Endothelial cell of hepatic sinusoid (primary cell): Measurements from ENCODE around the gene PLA2G6.
"Not testable (repeated sequence)": the region's sequence is repeated elsewhere in the genome, so short reads cannot be mapped to it uniquely, and the experiment has no call there.

Experiments used
- in situ Hi-C: cut with HindIII; loops from 2 replicates; pipeline ENCODE4 v1.10.0; 2017; ENCODE audit warnings: low sequenced_read_pairs

Gene PLA2G6

DNA sequence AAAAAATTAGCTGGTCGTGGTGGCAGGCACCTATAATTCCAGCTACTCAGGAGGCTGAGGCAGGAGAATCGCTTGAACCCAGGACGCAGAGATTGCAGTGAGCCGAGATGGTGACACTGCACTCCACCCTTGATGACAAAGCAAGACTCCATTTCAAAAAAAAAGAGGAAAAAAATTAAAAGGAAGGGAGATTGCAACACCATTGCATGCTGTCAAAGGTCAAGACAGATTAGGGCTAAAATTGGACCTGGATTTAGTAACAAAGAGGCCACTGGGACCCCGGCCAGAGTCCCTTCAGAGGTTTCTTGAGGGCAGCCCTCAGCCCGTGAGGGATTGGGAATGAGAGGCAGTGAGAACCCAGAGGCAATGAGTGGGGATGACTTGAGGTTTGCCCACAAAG lies 11.9 kb upstream of the PLA2G6 start:
- in situ Hi-C loops, result no loop called here

DNA sequence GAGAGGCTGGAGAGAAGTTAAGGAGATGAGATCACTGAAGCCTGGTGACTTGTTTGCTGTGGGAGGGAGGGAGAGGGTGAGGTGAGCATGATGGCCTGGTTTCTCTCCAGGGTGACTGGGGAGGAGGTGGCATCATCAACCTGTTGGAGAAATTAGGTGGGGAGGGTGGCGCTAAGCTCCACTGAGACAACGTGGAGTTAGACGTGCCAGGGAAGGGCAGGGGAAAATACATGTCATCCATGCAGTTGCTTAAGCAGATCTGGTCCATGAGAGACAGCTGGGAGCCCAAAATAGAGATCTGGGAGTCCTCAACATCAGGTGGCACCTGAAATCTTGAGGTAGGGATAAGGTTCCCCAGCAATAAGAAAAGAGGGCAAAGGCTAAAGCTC lies 10.8 kb upstream of the PLA2G6 start:
- in situ Hi-C loops, result no loop called here

DNA sequence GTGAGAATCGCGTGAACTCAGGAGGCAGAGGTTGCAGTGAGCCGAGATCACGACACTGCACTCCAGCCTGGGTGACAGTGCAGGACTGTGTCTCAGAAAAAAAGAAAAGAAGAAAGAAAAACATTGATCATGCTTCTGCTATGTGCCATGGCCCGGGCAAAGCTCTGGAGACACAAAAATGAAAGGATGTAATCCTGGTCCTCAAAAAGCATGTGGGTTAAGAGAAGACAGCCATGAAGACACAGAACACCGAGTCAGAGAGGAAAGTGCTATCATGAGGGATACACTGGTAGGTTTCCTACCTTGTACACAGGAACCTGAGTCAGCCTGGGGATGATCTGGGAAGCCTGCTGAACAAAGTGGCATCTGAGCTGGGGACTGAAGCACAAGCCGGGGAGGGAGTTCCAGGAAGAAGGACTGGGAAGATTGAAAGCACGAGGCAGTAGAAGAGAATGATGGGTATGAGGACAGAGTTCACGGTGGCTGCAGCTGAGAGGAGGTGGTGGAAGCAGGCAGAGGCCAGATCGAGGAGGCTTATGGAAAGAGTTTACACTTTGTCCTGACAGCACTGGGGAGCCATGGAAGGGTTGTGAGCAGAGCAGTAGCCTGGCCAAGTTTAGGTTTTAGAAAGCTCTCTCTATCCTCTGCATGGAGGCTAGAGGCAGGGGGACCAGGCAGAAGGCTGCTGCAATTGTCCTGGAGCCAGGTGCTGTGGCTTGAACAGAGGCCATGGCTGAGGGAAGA lies 10.3 kb upstream of the PLA2G6 start:
- in situ Hi-C loops, result no loop called here

DNA sequence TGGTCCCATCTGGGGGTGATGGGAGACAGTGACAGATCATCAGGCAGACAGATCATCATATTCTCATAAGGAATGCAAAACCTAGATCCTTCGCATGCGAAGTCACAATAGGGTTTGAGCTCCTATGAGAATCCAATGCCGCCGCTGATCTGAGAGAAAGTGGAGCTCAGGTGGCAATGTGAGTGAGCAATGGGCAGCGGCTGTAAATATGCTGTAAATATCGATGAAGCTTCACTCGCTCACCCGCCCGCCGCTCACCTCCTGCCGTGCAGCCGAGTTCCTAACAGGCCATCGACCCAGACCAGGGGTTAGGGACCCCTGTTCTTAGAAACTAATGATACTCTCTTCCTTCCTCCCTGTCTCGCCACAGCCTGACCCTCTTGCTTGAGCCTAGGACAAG lies 9.4 kb upstream of the PLA2G6 start:
- in situ Hi-C loops, result no loop called here

DNA sequence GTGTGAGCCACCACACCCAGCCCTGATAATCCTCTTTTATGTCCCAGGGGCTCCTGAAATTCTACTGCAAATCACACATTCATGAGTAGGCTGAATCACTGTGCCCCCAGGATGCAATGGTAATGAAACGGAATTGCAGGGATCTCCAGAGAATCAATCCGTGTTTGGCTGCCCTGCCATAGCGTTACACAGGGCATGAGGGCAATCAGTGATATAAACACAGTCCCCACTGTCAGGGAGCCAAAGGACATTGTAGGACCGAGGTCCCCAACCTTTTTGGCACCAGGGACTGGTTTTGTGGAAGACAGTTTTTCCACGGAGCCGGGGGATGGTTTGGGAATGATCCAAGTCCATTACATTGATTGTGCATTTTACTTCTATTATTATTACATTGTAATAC lies 9.0 kb upstream of the PLA2G6 start:
- in situ Hi-C loops, result no loop called here

DNA sequence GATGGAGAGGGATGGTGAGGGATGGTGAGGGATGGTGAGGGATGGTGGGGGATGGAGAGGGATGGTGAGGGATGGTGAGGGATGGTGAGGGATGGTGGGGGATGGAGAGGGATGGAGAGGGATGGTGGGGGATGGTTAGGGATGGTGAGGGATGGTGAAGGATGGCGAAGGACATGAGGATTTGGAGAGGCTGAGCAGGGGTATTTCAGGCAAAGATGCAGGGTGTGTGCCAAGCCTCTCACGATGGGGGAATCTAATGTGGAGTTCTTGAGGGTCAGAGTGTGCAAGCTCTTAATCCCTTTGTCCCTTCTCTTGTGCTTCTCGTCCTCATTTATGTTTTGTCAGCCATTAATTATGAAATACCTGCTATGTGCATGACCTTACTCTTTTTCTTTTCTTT lies 7.5 kb upstream of the PLA2G6 start:
- in situ Hi-C loops, result no loop called here

DNA sequence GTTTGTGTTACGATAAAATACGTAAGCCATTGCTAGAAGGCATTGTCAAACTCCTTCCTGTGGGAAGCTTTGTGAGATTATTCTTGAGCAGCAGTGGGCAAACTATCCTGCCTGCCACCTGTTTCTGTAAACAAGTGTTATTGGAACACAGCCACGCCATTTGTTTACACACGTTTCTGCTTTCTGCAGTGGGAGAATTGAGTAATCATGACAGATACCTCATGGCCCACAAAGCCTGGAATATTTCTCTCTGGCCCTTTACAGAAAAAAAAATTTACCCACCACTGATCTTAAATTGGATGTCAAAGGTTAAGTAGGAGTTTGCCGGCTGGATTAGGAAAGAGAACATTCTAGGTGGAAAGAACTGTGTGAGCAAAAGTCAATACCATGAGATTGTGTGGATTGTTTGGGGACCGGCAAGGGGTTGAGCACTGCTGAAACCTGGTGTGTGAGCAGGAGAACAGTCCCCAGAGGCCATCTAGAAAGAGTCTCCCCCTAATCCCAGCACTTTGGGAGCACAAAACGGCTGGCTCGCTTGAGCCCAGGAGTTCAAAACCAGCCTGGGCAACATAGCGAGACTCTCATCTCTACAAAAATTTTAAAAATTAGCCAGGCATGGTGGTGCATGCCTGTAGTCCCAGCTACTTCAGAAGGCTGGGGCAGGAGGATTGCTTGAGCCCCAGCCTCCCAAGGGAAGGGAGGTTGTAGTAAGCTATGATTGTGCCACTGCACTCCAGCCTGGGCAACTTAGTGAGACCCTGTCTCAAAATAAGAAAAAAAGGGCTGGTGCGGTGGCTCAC lies 6.0 kb upstream of the PLA2G6 start:
- in situ Hi-C loops, result no loop called here

DNA sequence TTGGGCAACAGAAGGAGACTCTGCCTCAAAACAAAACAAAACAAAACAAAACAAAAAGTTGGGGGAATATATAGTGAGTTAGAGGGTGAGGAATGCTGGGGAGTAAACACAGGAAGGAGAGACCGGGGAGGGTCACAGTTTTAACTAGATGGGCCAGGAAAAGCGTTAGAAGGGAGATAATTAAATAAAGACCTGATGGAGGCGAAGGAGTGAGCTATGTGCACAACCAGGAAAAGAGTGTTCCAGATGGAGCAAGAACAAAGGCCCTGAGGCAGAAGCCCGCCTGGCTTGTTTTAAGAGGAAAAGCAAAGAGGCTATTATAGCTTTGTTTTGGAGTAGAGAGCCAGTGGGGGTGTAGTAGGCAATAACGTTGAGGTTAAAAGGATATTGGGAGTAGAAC lies 4.8 kb upstream of the PLA2G6 start:
- in situ Hi-C loops, result no loop called here

DNA sequence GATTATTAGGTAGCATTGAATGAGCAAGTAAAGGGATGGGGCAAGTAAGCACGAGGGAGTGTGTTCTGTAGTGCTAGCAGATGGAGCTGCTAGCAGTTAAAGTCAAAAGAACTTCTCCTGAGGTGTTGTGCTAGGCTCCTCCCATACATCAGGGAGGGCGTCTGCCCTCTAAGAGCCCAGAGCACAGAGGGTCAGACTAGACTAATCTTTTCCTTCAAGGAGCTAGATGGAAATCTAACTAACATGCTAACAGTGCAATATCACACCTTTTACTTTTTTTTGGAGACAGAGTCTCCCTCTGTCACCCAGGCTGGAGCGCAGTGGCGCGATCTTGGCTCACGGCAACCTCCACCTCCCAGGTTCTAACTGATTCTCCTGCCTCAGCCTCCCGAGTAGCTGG lies 3.2 kb upstream of the PLA2G6 start:
- in situ Hi-C loops, result no loop called here

DNA sequence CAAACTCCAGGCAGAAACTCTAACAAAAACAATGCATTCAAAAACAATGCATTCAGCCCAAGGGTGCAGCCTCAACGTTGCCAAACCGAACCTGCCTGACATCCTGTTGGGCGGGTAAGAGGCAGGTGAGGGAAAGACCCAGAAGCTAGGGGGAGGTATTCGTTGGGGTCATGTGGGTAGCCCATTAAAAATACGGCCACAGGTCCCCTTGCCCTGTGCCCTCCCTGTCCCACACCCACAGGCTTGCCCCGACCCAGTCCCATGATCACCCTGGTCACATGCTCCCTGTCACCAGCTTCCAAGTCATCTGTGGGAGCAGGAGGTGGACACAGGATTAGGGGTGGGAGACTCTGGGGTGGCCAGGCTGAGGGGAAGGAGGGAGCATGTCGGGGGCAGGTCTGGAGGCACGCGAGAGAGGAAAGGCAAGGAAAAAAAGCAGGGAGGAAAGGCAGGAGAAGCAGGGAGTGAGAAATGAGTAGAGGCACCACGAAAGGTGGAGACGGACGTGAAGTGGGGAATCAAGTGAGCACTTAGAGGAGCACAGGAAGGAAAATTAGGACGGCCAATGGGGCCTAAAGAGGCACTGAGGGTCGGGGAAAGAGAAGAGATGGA lies 683 bp downstream of the PLA2G6 start:
- in situ Hi-C loops, result no loop called here

DNA sequence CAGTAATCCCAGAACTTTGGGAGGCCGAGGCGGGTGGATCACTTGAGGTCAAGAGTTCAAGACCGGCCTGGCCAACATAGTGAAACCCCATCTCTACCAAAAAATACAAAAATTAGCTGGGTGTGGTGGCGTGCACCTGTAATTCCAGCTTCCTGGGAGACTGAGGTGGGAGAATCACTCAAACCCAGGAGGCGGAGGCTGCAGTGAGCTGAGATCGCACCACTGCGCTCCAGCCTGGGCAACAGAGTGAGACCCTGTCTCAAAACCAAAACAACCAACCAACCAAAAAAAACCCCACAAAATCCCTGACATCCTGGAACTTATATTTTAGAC lies 3.1 kb downstream of the PLA2G6 start:
- in situ Hi-C loops, result not testable (repeated sequence)

DNA sequence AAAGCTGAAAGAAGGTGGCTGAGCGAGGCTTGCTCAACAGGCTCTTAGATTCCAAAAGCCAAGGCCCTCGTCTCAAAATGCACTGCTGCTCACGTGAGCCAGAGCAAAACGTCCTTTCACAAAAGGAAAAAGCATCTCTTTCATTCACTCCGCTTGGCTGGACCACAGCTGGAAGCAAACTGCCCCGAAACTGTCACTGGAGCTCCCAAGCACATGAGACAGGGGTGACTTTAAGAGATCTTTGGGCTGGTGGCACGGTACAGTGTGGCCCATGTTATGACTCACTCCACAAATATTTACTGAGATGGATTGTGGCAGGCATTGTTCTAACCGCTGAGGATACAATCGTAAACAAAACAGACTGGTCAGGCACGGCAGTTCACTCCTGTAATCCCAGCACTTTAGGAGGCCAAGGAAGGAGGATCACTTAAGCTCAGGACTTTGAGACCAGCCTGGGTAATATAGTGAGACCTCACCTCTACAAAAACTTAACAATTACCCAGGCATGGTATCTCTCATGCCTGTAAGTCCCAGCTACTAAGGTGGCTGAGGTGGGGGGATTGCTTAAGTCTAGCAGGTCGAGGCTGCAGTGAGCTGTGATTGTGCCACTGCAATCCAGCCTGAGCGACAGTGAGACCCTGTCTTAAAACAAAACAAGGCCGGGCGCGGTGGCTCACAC lies 3.6 kb downstream of the PLA2G6 start:
- in situ Hi-C loops, result no loop called here

DNA sequence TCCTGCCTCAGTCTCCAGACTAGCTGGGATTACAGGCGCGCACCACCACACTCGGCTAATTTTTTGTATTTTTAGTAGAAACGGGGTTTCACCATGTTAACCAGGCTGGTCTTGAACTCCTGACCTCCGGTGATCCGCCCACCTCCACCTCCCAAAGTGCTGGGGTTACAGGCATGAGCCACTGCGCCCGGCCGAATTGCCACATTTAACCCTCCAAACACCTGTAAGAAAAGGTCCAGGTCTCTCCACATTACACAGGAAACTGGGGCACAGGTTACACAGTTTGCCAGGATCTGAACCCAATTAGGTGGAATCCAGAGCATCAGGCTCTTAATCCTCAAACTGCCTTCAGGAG lies 4.1 kb downstream of the PLA2G6 start:
- in situ Hi-C loops, result not testable (repeated sequence)

DNA sequence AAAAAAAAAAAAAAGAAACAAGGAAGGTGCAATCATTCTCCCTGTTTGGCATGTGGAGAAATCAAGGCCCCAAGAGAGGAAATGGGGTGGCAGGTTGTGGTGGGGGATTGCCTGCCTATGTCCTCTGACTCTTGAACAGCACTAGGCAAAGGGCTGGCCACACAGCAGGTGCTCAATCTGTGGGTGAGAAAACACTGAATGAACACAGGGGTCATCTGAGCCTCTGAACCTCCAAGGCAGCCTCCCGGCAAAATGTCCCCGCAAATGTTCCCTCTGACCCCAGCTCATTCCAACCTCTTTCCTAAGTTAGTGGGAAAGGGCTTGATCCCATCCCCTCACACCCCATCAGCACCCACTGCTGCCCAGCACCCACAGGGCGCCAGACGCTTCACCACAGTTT lies 4.6 kb downstream of the PLA2G6 start:
- in situ Hi-C loops, result no loop called here

DNA sequence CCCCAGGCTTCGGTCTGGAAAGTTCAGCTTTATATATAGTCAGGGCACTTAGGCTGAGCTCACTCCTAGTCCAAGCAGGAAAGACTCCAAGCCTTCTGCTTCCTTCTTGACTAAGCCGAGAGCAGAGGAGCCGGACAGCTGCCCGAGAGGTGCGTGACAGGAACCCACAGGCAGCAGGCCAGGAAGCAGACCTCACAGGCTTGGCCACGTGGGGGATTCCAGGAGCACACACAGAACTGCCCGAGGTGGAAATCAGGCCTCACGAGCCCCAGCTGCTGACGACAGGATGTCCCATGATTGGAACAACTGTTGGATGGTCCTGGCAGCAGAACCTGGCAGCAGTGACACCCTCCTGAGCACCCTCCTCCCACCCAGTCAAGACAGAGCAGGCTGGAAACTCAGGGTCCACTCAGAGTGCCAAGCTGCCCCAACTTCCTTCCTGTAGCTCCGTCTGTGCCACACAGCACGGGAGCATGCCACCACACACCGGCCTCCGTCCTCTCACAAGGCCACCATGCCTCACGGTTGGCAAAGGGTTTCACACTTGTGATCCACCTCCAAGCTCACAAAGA lies 5.4 kb downstream of the PLA2G6 start:
- in situ Hi-C loops, result no loop called here

DNA sequence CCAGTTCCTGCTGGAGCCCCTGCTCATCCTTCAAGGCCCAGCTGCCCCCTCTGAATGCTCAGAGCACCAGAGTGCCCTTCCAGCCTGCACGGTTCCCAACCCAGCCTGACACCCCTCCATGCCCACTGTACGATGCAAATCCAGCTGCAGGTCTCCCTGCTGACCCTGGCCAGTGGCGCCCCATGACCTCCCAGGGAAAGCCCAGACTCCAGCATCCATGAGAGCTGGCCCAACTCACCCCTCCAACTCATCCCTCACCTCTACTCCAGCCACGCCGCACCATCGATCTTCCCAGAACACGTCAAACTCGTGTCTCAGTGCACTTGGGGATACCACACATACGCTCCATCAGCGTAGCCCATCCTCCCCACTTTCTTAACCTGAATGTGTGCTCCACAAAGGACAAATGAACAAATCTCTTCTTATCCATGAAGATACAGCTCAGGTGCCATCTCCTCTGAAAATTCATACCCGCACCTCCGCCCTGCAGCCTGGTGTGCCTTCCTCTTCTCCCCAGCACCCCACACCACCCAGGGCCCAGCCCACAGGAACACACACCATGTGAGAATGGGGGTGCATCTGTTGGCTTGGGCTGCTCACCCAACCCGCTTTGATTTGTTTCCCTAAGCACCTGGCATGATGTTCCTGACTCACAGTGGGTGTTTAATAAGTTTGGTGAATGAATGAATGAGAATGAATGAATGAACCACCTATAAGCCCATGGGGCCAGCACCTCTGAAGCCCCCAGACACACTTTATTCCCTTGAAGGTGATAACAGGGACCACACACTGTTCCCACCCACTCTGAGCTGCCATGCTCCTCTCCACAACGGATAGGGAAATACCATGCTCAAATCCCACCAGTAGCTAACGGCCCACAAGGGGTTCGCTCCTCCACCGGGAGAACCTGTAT lies 6.2 kb downstream of the PLA2G6 start:
- in situ Hi-C loops, result no loop called here

DNA sequence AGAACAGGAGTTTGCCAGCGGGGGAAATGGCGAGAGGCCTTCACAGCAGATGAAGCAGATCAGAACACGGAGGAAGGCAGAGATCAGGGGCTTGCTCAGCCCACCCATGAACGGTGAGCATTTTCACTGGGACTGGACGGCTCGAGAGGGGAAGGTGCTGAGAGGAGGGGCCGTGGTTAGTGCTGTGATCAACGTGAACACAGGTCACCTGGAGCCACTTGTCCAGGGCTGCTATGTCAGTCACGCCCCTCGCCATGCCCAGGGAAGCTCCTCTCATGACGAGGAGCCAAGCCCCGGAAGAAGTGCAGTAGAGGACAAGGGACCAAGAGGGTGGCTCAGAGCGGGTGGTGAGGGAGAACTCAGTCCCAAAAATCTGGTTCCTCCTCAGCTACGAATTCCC lies 7.0 kb downstream of the PLA2G6 start:
- in situ Hi-C loops, result loop anchor here (5.0 kb wide), 4 partner anchors 57 to 128 kb away; no protein-coding TSS in a partner anchor

DNA sequence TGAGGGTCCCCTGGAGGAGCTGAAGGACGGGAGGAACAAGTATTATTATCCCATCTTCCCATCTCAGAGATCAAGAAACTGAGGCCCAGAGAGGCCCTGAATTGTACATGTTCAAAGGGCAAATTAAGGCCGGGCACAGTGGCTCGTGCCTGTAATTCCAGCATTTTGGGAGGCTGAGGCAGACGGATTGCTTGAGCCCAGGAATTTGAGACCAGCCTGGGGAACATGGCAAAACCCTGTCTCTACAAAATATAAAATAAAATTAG lies 8.1 kb downstream of the PLA2G6 start:
- in situ Hi-C loops, result loop anchor here (5.0 kb wide), 4 partner anchors 56 to 129 kb away; no protein-coding TSS in a partner anchor

DNA sequence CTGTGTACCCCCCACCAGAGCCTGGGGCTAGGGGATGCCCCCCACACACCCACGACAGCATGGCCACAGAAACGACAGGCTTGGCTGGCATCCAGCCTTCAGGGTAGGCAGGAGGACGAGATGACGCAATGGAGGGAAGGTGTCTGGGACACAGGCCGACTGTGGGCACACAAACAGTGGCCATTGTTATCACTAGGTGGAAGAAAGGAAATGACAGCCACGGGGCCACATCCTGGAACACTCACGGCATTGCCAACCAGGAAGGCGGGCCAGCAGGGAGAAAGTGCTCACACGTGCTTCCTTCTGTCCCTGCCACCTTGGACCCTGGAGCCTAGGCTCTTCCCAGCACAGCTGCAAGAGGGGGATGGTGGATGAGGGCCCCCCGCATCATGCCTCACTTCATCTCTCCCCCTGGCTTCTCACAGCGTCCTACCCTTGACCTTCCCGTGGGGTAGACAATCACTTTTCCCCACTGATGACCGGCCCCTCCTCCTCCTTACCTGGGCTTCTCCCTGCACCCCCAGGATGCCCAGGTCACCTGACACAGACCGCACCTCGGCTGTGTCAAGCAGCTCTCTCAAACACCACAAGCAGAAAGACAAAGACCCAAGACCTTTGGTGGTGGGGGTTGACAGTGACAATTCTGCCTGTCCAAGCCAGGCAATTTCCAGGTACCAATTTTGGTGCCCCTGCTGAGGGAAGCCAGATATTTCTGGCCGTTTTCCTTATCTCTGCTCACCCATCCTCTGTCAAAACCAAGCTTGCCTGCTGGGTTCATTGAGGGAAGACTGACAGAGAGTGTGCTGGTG lies 8.6 kb downstream of the PLA2G6 start:
- in situ Hi-C loops, result loop anchor here (5.0 kb wide), 4 partner anchors 56 to 129 kb away; no protein-coding TSS in a partner anchor
